Anterior cingulate cortex (tissue), 58 donors: ENCODE results near the gene RASAL2.
A peak's percentile ranks its signal among the peaks of the same experiment; 100 is the strongest.

Experiments
- DNase-seq, 58 donors: peaks; one replicate each; lab custom pipeline; 2025; lab: John Stamatoyannopoulos, UW

The RASAL2 gene

GRCh38 chr1:178483251-178483957 lies 389.5 kb downstream of the RASAL2 start:
- no peak for DNase-seq

- DNase-seq = no peak
These were observed 390.9 kb downstream of the RASAL2 start for GRCh38 chr1:178484698-178485225.

- peak in 1 of 58 donors; percentile 35 for DNase-seq
These were observed 391.7 kb downstream of the RASAL2 start for GRCh38 chr1:178485541-178485981.

GRCh38 chr1:178486100-178487069 lies 392.5 kb downstream of the RASAL2 start:
- no peak for DNase-seq

- DNase-seq = no peak
These were observed 393.2 kb downstream of the RASAL2 start for GRCh38 chr1:178487070-178487615.

GRCh38 chr1:178488393-178488792 lies 394.5 kb downstream of the RASAL2 start:
- no peak for DNase-seq

GRCh38 chr1:178489399-178489798 lies 395.5 kb downstream of the RASAL2 start:
- no peak for DNase-seq

GRCh38 chr1:178490136-178490535 lies 396.2 kb downstream of the RASAL2 start:
- no peak for DNase-seq

GRCh38 chr1:178490967-178491366 lies 397.1 kb downstream of the RASAL2 start:
- DNase-seq = no peak

- no peak for DNase-seq
These were observed 397.8 kb downstream of the RASAL2 start for GRCh38 chr1:178491721-178492120.

GRCh38 chr1:178492341-178492740 lies 398.4 kb downstream of the RASAL2 start:
- no peak for DNase-seq

GRCh38 chr1:178493301-178493741 lies 399.4 kb downstream of the RASAL2 start:
- DNase-seq = no peak

- no peak for DNase-seq
These were observed 400.7 kb downstream of the RASAL2 start for GRCh38 chr1:178494569-178494971.

GRCh38 chr1:178495158-178495557 lies 401.3 kb downstream of the RASAL2 start:
- DNase-seq = no peak

GRCh38 chr1:178495741-178496409 lies 402.0 kb downstream of the RASAL2 start:
- DNase-seq = no peak

GRCh38 chr1:178496410-178497135 lies 402.7 kb downstream of the RASAL2 start, which contains the start of gene CLEC20A:
TSS of gene CLEC20A (minus strand) at chr1:178496964. CDS start at chr1:178496939, 25 bp downstream.
- no peak for DNase-seq

- no peak for DNase-seq
These were observed 404.1 kb downstream of the RASAL2 start for GRCh38 chr1:178497903-178498478.

GRCh38 chr1:178498896-178499675 lies 405.2 kb downstream of the RASAL2 start:
- DNase-seq = no peak
